NCI-H2196 (cell line): ENCODE measurements around the gene AOPEP.
"Not testable (repeated sequence)": the region's sequence is repeated elsewhere in the genome, so short reads cannot be mapped to it uniquely, and the experiment has no call there.

ENCODE experiments used
- DNase-seq: peaks from one replicate; lab custom pipeline; 2025; ENCODE audit not compliant: unreplicated experiment; lab: John Stamatoyannopoulos, UW

The AOPEP gene

GRCh38 chr9:94950579-94951323 is 224.3 kb downstream of the AOPEP start:
- peak; percentile 59 for DNase-seq

- DNase-seq: no peak
These were observed 225.0 kb downstream of the AOPEP start for GRCh38 chr9:94951324-94952135.

GRCh38 chr9:94952565-94953373 is 226.3 kb downstream of the AOPEP start:
- DNase-seq: no peak

- DNase-seq: no peak
These were observed 230.2 kb downstream of the AOPEP start for GRCh38 chr9:94956731-94957130.

- DNase-seq: no peak
These were observed 234.5 kb downstream of the AOPEP start for GRCh38 chr9:94960964-94961363.

- no peak for DNase-seq
These were observed 235.4 kb downstream of the AOPEP start for GRCh38 chr9:94961870-94962269.

GRCh38 chr9:94965631-94966030 is 239.1 kb downstream of the AOPEP start:
- DNase-seq: not testable (repeated sequence)

GRCh38 chr9:94966046-94966445 is 239.5 kb downstream of the AOPEP start:
- DNase-seq: not testable (repeated sequence)

GRCh38 chr9:94967482-94967881 is 241.0 kb downstream of the AOPEP start:
- no peak for DNase-seq

GRCh38 chr9:94971378-94972131 is 245.1 kb downstream of the AOPEP start:
- DNase-seq: no peak

- no peak for DNase-seq
These were observed 247.0 kb downstream of the AOPEP start for GRCh38 chr9:94973451-94973941.

GRCh38 chr9:94974154-94974879 is 247.8 kb downstream of the AOPEP start:
- DNase-seq: no peak

GRCh38 chr9:94975480-94975879 is 249.0 kb downstream of the AOPEP start:
- DNase-seq: no peak

GRCh38 chr9:94976077-94976476 is 249.6 kb downstream of the AOPEP start:
- no peak for DNase-seq

- no peak for DNase-seq
These were observed 250.9 kb downstream of the AOPEP start for GRCh38 chr9:94977416-94977815.

GRCh38 chr9:94979904-94980507 is 253.5 kb downstream of the AOPEP start:
- no peak for DNase-seq

GRCh38 chr9:94980947-94981722 is 254.6 kb downstream of the AOPEP start:
- no peak for DNase-seq

- no peak for DNase-seq
These were observed 255.2 kb downstream of the AOPEP start for GRCh38 chr9:94981723-94982090.

GRCh38 chr9:94982211-94982610 is 255.7 kb downstream of the AOPEP start:
- DNase-seq: no peak
